SK-N-SH (cell line): ENCODE results near the gene UBXN10. TPM values are rescaled to one million over a fixed set of nuclear protein-coding genes. Genes with fewer than 3 reads are reported as not detected.

Experiments
- CTCF ChIA-PET: fragments of 300-600, 350-600 bp; formaldehyde crosslinking; extraction: SDS; loops from one replicate; lab custom pipeline; 2021; lab: Yijun Ruan, JAX
- POLR2A ChIA-PET: fragments of 350-600 bp; sonication (Branson Sonifier 250); formaldehyde crosslinking; extraction: SDS; loops from one replicate; lab custom pipeline; 2020; ENCODE audit warnings: antibody characterized with exemption, inconsistent platforms; lab: Yijun Ruan, JAX
- DNase-seq: peaks from one replicate; pipeline ENCODE4 v3.0.0; 2012
- H2AFZ ChIP-seq: fragments of 200-600 bp; sonication (generic); 2 replicates; pipeline ENCODE4 v1.8.1; 2016; ENCODE audit warnings: antibody characterized with exemption, mild to moderate bottlenecking, low read depth
- H3F3A ChIP-seq: fragments of 200-600 bp; sonication (generic); replicated peaks from 2 replicates; pipeline ENCODE3; 2016; ENCODE audit warnings: antibody characterized with exemption, mild to moderate bottlenecking; ENCODE audit not compliant: insufficient read depth
- H3K27ac ChIP-seq, 2 experiments: fragments of 200-500 bp in 1 of 2; fragments of 200-600 bp in 1 of 2; sonication (Bioruptor generic) in 1 of 2; sonication (generic), shearing (Covaris generic) in 1 of 2; 2 replicates each; pipeline versions ENCODE4 v1.5.1 to v1.6.1; 2014 to 2016; ENCODE audit warnings: low read depth in 2 of 2, inconsistent platforms in 1 of 2, low read length in 1 of 2, mild to moderate bottlenecking in 1 of 2, mixed read lengths in 1 of 2
- H3K27me3 ChIP-seq: fragments of 200-600 bp; sonication (generic), shearing (Covaris generic); 2 replicates; pipeline ENCODE4 v1.6.1; 2016; ENCODE audit warnings: mixed run types; ENCODE audit not compliant: insufficient read depth
- H3K36me3 ChIP-seq, 2 experiments: fragments of 200-500 bp in 1 of 2; fragments of 200-600 bp in 1 of 2; sonication (Bioruptor generic) in 1 of 2; sonication (generic) in 1 of 2; replicated peaks in 1 of 2; 2 replicates each; pipeline versions ENCODE3 to v1.5.1; 2014 to 2016; ENCODE audit warnings: low read length in 1 of 2, mild to moderate bottlenecking in 1 of 2; ENCODE audit not compliant: insufficient read depth in 2 of 2, control insufficient read depth in 1 of 2
- H3K4me1 ChIP-seq, 2 experiments: fragments of 200-500 bp in 1 of 2; fragments of 200-600 bp in 1 of 2; sonication (Bioruptor generic) in 1 of 2; sonication (generic), shearing (Covaris generic) in 1 of 2; 2 replicates each; pipeline versions ENCODE4 v1.5.1 to v1.6.1; 2014 to 2016; ENCODE audit warnings: low read depth in 1 of 2, low read length in 1 of 2, mixed run types in 1 of 2; ENCODE audit not compliant: insufficient read depth in 2 of 2, control insufficient read depth in 1 of 2
- H3K4me2 ChIP-seq: fragments of 200-600 bp; sonication (generic), shearing (Covaris generic); 2 replicates; pipeline ENCODE4 v1.6.1; 2017; ENCODE audit warnings: mixed run types
- H3K4me3 ChIP-seq, 2 experiments: fragments of 200-500 bp in 1 of 2; fragments of 200-600 bp in 1 of 2; sonication (Bioruptor generic) in 1 of 2; sonication (generic), shearing (Covaris generic) in 1 of 2; 2 replicates each; pipeline versions ENCODE4 v1.5.1 to v1.8.1; 2014 to 2016; ENCODE audit warnings: low read depth in 2 of 2, inconsistent platforms in 1 of 2, low read length in 1 of 2, mild to moderate bottlenecking in 1 of 2, mixed read lengths in 1 of 2, moderate library complexity in 1 of 2
- H3K79me2 ChIP-seq: fragments of 200-600 bp; sonication (generic); 2 replicates; pipeline ENCODE4 v1.8.1; 2017; ENCODE audit warnings: mild to moderate bottlenecking; ENCODE audit not compliant: insufficient read depth
- H3K9ac ChIP-seq: fragments of 200-600 bp; sonication (generic); 2 replicates; pipeline ENCODE4 v1.6.1; 2017; ENCODE audit warnings: mixed run types
- H3K9me2 ChIP-seq: fragments of 200-600 bp; sonication (generic); 2 replicates; pipeline ENCODE4 v1.6.1; 2017; ENCODE audit warnings: mixed run types
- H3K9me3 ChIP-seq: fragments of 200-600 bp; sonication (generic); 2 replicates; pipeline ENCODE4 v1.6.1; 2017; ENCODE audit warnings: mixed run types, mild to moderate bottlenecking, moderate library complexity
- H4K20me1 ChIP-seq: fragments of 200-600 bp; sonication (generic); 2 replicates; pipeline ENCODE4 v1.6.1; 2017; ENCODE audit warnings: mild to moderate bottlenecking, mixed run types; ENCODE audit not compliant: insufficient read depth
- CHD2 ChIP-seq: fragments of 150-350 bp; IDR thresholded peaks from 2 replicates; pipeline ENCODE4 v1.6.1; 2018; ENCODE audit warnings: low read length; ENCODE audit not compliant: partially characterized antibody
- CTCF ChIP-seq: fragments of 200-600 bp; sonication (generic); IDR thresholded peaks from 2 replicates; pipeline ENCODE4 v1.6.1; 2017; ENCODE audit warnings: antibody characterized with exemption, mild to moderate bottlenecking, moderate library complexity
- EP300 ChIP-seq, 2 experiments: IDR thresholded peaks; 2 replicates each; pipeline versions ENCODE4 v1.4.0 to v1.6.1; 2012; ENCODE audit warnings: borderline replicate concordance in 1 of 2, low read depth in 1 of 2, low read length in 1 of 2
- FOSL2 ChIP-seq: IDR thresholded peaks from 2 replicates; pipeline ENCODE4 v1.4.0; 2012; ENCODE audit warnings: low read depth, mild to moderate bottlenecking, moderate library complexity, borderline replicate concordance
- FOXJ3 ChIP-seq: sonication (generic); formaldehyde crosslinking; IDR thresholded peaks from 2 replicates; pipeline ENCODE4 v1.5.1; 2020; ENCODE audit warnings: mild to moderate bottlenecking, missing genetic modification reagents
- GABPA ChIP-seq: IDR thresholded peaks from 2 replicates; pipeline ENCODE4 v1.4.0; 2012; ENCODE audit warnings: low read depth, mild to moderate bottlenecking
- JUND ChIP-seq: IDR thresholded peaks from 2 replicates; pipeline ENCODE4 v1.4.0; 2012
- POLR2AphosphoS5 ChIP-seq: IDR thresholded peaks from 2 replicates; pipeline ENCODE4 v1.6.1; 2012; ENCODE audit warnings: low read depth, low read length
- RFX5 ChIP-seq: IDR thresholded peaks from 2 replicates; pipeline ENCODE4 v1.6.1; 2012; ENCODE audit warnings: mild to moderate bottlenecking, improper control_type of control experiment, low read length
- TAF1 ChIP-seq: IDR thresholded peaks from 2 replicates; pipeline ENCODE4 v1.6.1; 2012; ENCODE audit warnings: low read depth, mild to moderate bottlenecking, low read length, moderate library complexity, borderline replicate concordance
- TEAD4 ChIP-seq: IDR thresholded peaks from 2 replicates; pipeline ENCODE4 v1.4.0; 2012; ENCODE audit warnings: mild to moderate bottlenecking, borderline replicate concordance; ENCODE audit not compliant: insufficient read depth
- YY1 ChIP-seq: IDR thresholded peaks from 2 replicates; pipeline ENCODE4 v1.4.0; 2012; ENCODE audit warnings: low read depth, mild to moderate bottlenecking
- WGBS: methylation state at CpG from one replicate; pipeline ENCODE4 v1.1.6; 2017; ENCODE audit warnings: low lambda C conversion rate; 5-methylcytosine and 5-hydroxymethylcytosine counted together
- polyA plus RNA-seq, 3 experiments: library from polyadenylated mRNA; depleted of rRNA; stranded (reverse); fragments of >200 nt; gene quantifications; 2 replicates each; pipeline ENCODE4 v1.2.3, GENCODE V29; 2012
- TF ChIP-seq, protein P1 (sequence below): IDR thresholded peaks from 2 replicates; pipeline ENCODE4 v1.4.0; 2012; ENCODE audit warnings: low read depth, borderline replicate concordance
- TF ChIP-seq, protein P2 (sequence below): IDR thresholded peaks from 2 replicates; pipeline ENCODE4; 2012

Gene UBXN10
- polyA plus RNA-seq, 1 of the 3 experiments (the other 2 are of a cell fraction): not detected

DNA sequence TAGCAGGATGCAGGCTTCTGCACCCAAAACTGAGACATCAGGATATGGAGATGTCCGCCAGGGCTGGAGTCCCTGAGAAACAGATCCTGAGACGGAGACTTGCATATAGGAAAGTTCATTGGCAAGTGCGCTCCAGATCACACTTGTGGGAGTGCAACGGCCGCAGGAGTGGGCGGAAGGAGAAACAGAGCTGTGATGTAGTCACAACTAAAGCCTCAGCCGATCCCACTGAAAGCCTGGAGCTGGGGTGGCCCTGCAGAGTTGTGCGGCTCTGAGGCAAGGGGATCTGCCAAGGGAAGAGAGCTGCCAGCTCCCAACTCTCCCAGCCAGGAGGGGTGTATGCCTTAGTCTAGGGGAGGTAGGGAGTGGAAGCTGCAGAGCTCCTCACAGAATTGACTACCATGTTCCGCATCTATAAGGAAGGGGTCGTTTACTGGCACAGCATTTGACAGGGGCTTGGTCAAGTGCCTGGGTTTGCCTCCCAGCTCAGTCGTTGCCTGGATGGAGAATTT is 42.5 kb downstream of the UBXN10 start:
- Histone ChIP-seq H4K20me1 (no peaks in the 10 kb centered on the region), H3K9me2 (no peaks in the 10 kb centered on the region), H3K27me3 (peaks cover 28% of the 10 kb centered on the region; the same call in 1 of the 2 replicates), H3K9ac (no peak overlapping the region), H3K4me3 (no peak overlapping the region)
- WGBS: 54% methylated on average over 11 of the region's 11 CpGs
- no peak for DNase-seq
- TF ChIP-seq RFX5 (no peak), TAF1 (no peak), FOXJ3 (CRISPR knock-in tag) (no peak), POLR2AphosphoS5 (no peak), YY1 (no peak), CTCF (no peak)
- TF ChIP-seq, protein P1, sequence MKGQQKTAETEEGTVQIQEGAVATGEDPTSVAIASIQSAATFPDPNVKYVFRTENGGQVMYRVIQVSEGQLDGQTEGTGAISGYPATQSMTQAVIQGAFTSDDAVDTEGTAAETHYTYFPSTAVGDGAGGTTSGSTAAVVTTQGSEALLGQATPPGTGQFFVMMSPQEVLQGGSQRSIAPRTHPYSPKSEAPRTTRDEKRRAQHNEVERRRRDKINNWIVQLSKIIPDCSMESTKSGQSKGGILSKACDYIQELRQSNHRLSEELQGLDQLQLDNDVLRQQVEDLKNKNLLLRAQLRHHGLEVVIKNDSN: no peak
- TF ChIP-seq, protein P2, sequence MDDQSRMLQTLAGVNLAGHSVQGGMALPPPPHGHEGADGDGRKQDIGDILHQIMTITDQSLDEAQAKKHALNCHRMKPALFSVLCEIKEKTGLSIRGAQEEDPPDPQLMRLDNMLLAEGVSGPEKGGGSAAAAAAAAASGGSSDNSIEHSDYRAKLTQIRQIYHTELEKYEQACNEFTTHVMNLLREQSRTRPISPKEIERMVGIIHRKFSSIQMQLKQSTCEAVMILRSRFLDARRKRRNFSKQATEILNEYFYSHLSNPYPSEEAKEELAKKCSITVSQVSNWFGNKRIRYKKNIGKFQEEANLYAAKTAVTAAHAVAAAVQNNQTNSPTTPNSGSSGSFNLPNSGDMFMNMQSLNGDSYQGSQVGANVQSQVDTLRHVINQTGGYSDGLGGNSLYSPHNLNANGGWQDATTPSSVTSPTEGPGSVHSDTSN: no peak
- TF ChIP-seq, all 33 proteins: peak for 0
- Histone ChIP-seq H3K36me3 (no peaks in the 10 kb centered on the region), H3K79me2 (no peaks in the 10 kb centered on the region), H3K4me1 (no peaks in the 10 kb centered on the region), H3F3A (no peaks in the 10 kb centered on the region), H3K4me2 (no peak overlapping the region), H2AFZ (no peak overlapping the region), H3K27ac (no peak overlapping the region), H3K9me3 (no peaks in the 10 kb centered on the region)
- POLR2A ChIA-PET: no interaction called here
- CTCF ChIA-PET: interaction anchor here (0.9 to 2.4 kb wide), 8 partner anchors 11 to 265 kb away, joined by 3 to 14 read pairs (median 4); no protein-coding TSS in a partner anchor

GRCh38 chr1:20229171-20229570 is 43.3 kb downstream of the UBXN10 start:
- no peak overlapping the region for H3K9ac ChIP-seq
- ChIA-PET CTCF (interaction anchor here (1.3 to 2.8 kb wide), 5 partner anchors 12 to 265 kb away, joined by 3 to 17 read pairs (median 9); no protein-coding TSS in a partner anchor), POLR2A (no interaction called here)
- H3K9me2 ChIP-seq: no peaks in the 10 kb centered on the region
- no peak overlapping the region for H3K4me3 ChIP-seq
- H3K79me2 ChIP-seq: no peaks in the 10 kb centered on the region
- no peak for DNase-seq
- H2AFZ ChIP-seq: no peak overlapping the region
- H3K4me1 ChIP-seq: peaks cover 0 to 8% of the 10 kb centered on the region in 2 experiments; a peak in 2 of 4 replicates
- 49% methylated on average over 2 of the region's 2 CpGs for WGBS
- TF ChIP-seq TEAD4 (no peak), RFX5 (no peak), FOSL2 (no peak), CTCF (no peak), CHD2 (no peak), GABPA (no peak), EP300 (IDR thresholded peaks at IDR 0.05; ENCODE audit: borderline replicate concordance in 1 of 2, low read depth in 1 of 2, low read length in 1 of 2) (no peak), JUND (no peak)
- TF ChIP-seq, protein P1: no peak
- H3K27ac ChIP-seq: no peak overlapping the region
- no peaks in the 10 kb centered on the region for H3K9me3 ChIP-seq
- no peaks in the 10 kb centered on the region for H4K20me1 ChIP-seq
- no peaks in the 10 kb centered on the region for H3K36me3 ChIP-seq
- H3K4me2 ChIP-seq: no peak overlapping the region
- peaks cover 35% of the 10 kb centered on the region; the same call in 1 of the 2 replicates for H3K27me3 ChIP-seq
- H3F3A ChIP-seq: no peaks in the 10 kb centered on the region
